Prostate gland (tissue), 2 donors: ENCODE measurements around the gene EEF1AKMT3.

Experiments used
- POLR2A ChIP-seq: fragments of 450-650 bp; IDR thresholded peaks from one replicate; pipeline ENCODE4 v1.6.1; 2016; ENCODE audit warnings: antibody characterized with exemption, mild to moderate bottlenecking
- POLR2AphosphoS5 ChIP-seq: sonication (generic); formaldehyde crosslinking; IDR thresholded peaks from one replicate; pipeline ENCODE4 v1.6.1; 2017; ENCODE audit warnings: antibody characterized with exemption
- TF ChIP-seq, protein P1 (sequence below), 4 experiments: fragments of 200-600 bp in 2 of 4; fragments of 450-650 bp in 2 of 4; sonication (generic) in 2 of 4; IDR thresholded peaks; 1 replicate in 3 of 4; 2 replicates in 1 of 4; pipeline ENCODE4 v1.5.1; 2016 to 2019; ENCODE audit warnings: antibody characterized with exemption in 4 of 4, mild to moderate bottlenecking in 2 of 4, moderate library complexity in 2 of 4

DNA sequence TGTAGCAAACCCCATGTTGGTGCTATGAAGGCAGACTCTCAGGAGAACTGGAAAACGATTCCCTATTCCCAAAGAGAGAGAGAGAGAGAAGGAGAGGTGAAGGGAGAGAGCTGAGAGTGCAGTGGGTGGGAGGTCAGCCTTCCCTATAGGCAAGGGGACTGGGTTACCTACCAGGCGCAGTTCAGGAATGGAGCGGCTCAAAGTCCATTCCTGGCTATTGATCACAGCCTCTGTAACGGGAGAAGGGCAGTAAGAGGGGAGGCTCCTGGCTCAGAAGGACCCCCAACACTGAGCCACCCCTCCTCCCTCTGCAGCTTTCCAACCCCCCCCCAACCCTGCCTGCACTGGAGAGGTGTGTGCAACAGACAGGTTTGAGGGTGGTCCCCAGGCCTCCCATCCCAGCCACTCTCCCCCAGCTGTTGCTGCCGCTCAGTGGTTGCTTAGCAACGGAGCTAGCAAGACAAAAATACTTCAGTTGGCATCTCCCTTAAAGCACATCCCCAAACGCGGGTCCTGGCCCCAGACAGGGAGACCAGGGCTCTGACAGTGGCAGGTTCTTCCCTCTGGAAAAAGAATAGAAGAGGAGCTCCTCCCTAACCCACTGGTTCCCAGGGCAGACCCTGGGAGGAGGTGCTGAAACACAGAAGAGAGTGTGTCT, 37.1 kb upstream of the EEF1AKMT3 start:
- TF ChIP-seq, protein P1, sequence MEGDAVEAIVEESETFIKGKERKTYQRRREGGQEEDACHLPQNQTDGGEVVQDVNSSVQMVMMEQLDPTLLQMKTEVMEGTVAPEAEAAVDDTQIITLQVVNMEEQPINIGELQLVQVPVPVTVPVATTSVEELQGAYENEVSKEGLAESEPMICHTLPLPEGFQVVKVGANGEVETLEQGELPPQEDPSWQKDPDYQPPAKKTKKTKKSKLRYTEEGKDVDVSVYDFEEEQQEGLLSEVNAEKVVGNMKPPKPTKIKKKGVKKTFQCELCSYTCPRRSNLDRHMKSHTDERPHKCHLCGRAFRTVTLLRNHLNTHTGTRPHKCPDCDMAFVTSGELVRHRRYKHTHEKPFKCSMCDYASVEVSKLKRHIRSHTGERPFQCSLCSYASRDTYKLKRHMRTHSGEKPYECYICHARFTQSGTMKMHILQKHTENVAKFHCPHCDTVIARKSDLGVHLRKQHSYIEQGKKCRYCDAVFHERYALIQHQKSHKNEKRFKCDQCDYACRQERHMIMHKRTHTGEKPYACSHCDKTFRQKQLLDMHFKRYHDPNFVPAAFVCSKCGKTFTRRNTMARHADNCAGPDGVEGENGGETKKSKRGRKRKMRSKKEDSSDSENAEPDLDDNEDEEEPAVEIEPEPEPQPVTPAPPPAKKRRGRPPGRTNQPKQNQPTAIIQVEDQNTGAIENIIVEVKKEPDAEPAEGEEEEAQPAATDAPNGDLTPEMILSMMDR (IDR thresholded peaks at IDR 0.05): no peak
- TF ChIP-seq POLR2A: no peak
- TF ChIP-seq POLR2AphosphoS5: no peak
